Measurements from ENCODE around the gene LIM2.

The LIM2 gene

GRCh38 chr19:51365211-51365964, 22.4 kb downstream of the LIM2 start:
- DNase-seq = no peak

GRCh38 chr19:51364200-51365106, 23.3 kb downstream of the LIM2 start:
- no peak for DNase-seq

GRCh38 chr19:51361239-51361638, 26.5 kb downstream of the LIM2 start:
- DNase-seq = no peak

- DNase-seq = no peak
These were observed 28.5 kb downstream of the LIM2 start for GRCh38 chr19:51359294-51359693.

GRCh38 chr19:51357952-51358351, 29.8 kb downstream of the LIM2 start:
- no peak for DNase-seq

- DNase-seq = no peak
These were observed 31.5 kb downstream of the LIM2 start for GRCh38 chr19:51356159-51356801.

- DNase-seq = no peak
These were observed 33.0 kb downstream of the LIM2 start for GRCh38 chr19:51354742-51355148.

GRCh38 chr19:51354103-51354741, 33.6 kb downstream of the LIM2 start:
- DNase-seq = no peak

- DNase-seq = no peak
These were observed 34.9 kb downstream of the LIM2 start for GRCh38 chr19:51352783-51353360.

- no peak for DNase-seq
These were observed 36.3 kb downstream of the LIM2 start for GRCh38 chr19:51351266-51351990.

- DNase-seq = no peak
These were observed 40.4 kb downstream of the LIM2 start for GRCh38 chr19:51347209-51347928.

- no peak for DNase-seq
These were observed 41.0 kb downstream of the LIM2 start for GRCh38 chr19:51346742-51347141.

GRCh38 chr19:51345076-51345620, 42.6 kb downstream of the LIM2 start:
- no peak for DNase-seq

GRCh38 chr19:51342631-51343569, 44.9 kb downstream of the LIM2 start:
- DNase-seq = no peak

- DNase-seq = no peak
These were observed 45.7 kb downstream of the LIM2 start, which contains the start of gene VSIG10L for GRCh38 chr19:51341976-51342580. Gene VSIG10L (minus strand): TSS chr19:51342139. CDS start chr19:51342124, 15 bp downstream.

- DNase-seq = no peak
These were observed 46.7 kb downstream of the LIM2 start for GRCh38 chr19:51341066-51341465.

GRCh38 chr19:51339687-51340656, 47.8 kb downstream of the LIM2 start:
- DNase-seq = peak; percentile 90 to 94

- peak; percentile 67 to 71 for DNase-seq
These were observed 48.5 kb downstream of the LIM2 start for GRCh38 chr19:51339313-51339686.
